ENCODE data around the gene CDC42BPB.

DNA sequence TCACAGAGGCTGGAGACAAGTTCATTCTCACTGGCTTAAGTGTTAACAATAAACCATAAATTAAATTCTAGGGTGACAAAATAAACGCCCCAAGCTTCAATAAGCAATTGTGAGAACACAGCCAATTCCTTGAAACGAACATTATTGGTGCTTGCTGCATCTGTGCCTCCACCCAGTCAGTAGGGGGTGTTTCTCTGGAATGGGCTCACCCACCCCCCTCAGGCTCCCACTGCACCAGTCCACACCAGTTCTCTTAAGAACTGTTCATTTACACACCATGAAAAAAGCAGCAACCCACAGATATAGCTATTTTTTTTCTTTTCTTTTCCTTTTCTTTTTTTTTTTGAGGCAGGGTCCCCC lies 34.7 kb downstream of the CDC42BPB start:
- TF ChIP-seq ZNF558 (CRISPR knock-in tag; IDR thresholded peaks at IDR 0.05; ENCODE audit: borderline replicate concordance) (no peak), FOXJ3 (CRISPR knock-in tag; IDR thresholded peaks at IDR 0.05; ENCODE audit: borderline replicate concordance) (no peak), CC2D1A (CRISPR knock-in tag; IDR thresholded peaks at IDR 0.05) (no peak), CTCF (CRISPR knock-in tag; IDR thresholded peaks at IDR 0.05) (no peak), KLF15 (CRISPR knock-in tag; IDR thresholded peaks at IDR 0.05; ENCODE audit: borderline replicate concordance) (no peak), FOXK2 (IDR thresholded peaks at IDR 0.05) (no peak), EZH2 (conservative IDR thresholded peaks at IDR 0.05; ENCODE audit: low read depth, low read length) (no peak)
